Caco-2 (cell line): ENCODE results near the gene PHLPP1. TPM values are rescaled to one million over a fixed set of nuclear protein-coding genes. Genes with fewer than 3 reads are reported as not detected.

Experiments used
- BruUV-seq: library from RNA; stranded (reverse); fragments of 400-500 nt; replicated peaks from 2 replicates; lab custom pipeline; 2021; lab: Mats Ljungman, UMichigan
- CTCF ChIA-PET: fragments of 300-600 bp; sonication (Branson Sonifier 250); formaldehyde crosslinking; loops from one replicate; lab custom pipeline; 2022; ENCODE audit warnings: antibody characterized with exemption; lab: Charles Lee
- POLR2A ChIA-PET: fragments of 300-600 bp; sonication (Branson Sonifier 250); formaldehyde crosslinking; loops from one replicate; lab custom pipeline; 2022; ENCODE audit warnings: antibody characterized with exemption; lab: Charles Lee
- DNase-seq, 2 experiments: peaks; one replicate each; pipeline versions ENCODE4 v3.0.0 to v3.0.0-alpha.2; 2020 to 2022
- H3K27me3 ChIP-seq: replicated peaks from 2 replicates; pipeline ENCODE4 v1.6.0; 2011; ENCODE audit warnings: low read length; ENCODE audit not compliant: control insufficient read depth, insufficient read depth
- H3K36me3 ChIP-seq: 2 replicates; pipeline ENCODE4 v1.5.1; 2011; ENCODE audit warnings: low read length; ENCODE audit not compliant: control insufficient read depth, insufficient read depth
- H3K4me1 ChIP-seq: fragments of 250-450 bp; sonication (Bioruptor Pico); 2 replicates; pipeline ENCODE4 v1.5.1; 2020; ENCODE audit warnings: mild to moderate bottlenecking
- H3K4me3 ChIP-seq: 2 replicates; pipeline ENCODE4 v1.5.1; 2011; ENCODE audit warnings: low read depth, mild to moderate bottlenecking, control low read depth, low read length
- H3K9me3 ChIP-seq: fragments of 250-450 bp; sonication (Bioruptor Pico); 2 replicates; pipeline ENCODE4 v1.5.1; 2020; ENCODE audit warnings: mild to moderate bottlenecking, moderate library complexity
- H3K27ac Mint-ChIP-seq: one replicate; pipeline ENCODE4 v1.8.0; 2022; ENCODE audit warnings: mixed read lengths; ENCODE audit not compliant: unreplicated experiment
- H3K27me3 Mint-ChIP-seq: one replicate; pipeline ENCODE4 v1.8.0; 2022; ENCODE audit warnings: mixed read lengths; ENCODE audit not compliant: insufficient read depth, unreplicated experiment
- H3K36me3 Mint-ChIP-seq: one replicate; pipeline ENCODE4 v1.8.0; 2022; ENCODE audit warnings: mild to moderate bottlenecking, mixed read lengths; ENCODE audit not compliant: insufficient read depth, unreplicated experiment
- H3K4me1 Mint-ChIP-seq: one replicate; pipeline ENCODE4 v1.8.0; 2022; ENCODE audit warnings: low read depth, mixed read lengths; ENCODE audit not compliant: unreplicated experiment
- H3K4me3 Mint-ChIP-seq: one replicate; pipeline ENCODE4 v1.8.0; 2022; ENCODE audit warnings: mild to moderate bottlenecking, moderate library complexity, mixed read lengths; ENCODE audit not compliant: unreplicated experiment
- H3K9me3 Mint-ChIP-seq: one replicate; pipeline ENCODE4 v1.8.0; 2022; ENCODE audit warnings: mixed read lengths; ENCODE audit not compliant: unreplicated experiment
- CTCF ChIP-seq, 2 experiments: fragments of 200-600 bp in 1 of 2; IDR thresholded peaks; 1 replicate in 1 of 2; 2 replicates in 1 of 2; pipeline versions ENCODE4 v1.5.1 to v1.8.0; 2011 to 2022; ENCODE audit warnings: antibody characterized with exemption in 1 of 2, control low read depth in 1 of 2, inconsistent platforms in 1 of 2, low read depth in 1 of 2, low read length in 1 of 2, mild to moderate bottlenecking in 1 of 2, moderate library complexity in 1 of 2; ENCODE audit not compliant: insufficient read depth in 1 of 2, severe bottlenecking in 1 of 2, unreplicated experiment in 1 of 2
- intact Hi-C: fragments of 100-400 bp; cut with micrococcal nuclease; formaldehyde crosslinking; loops from one replicate; pipeline ENCODE4 v1.10.0; 2022; ENCODE audit not compliant: unreplicated experiment
- total RNA-seq: library from RNA; stranded (reverse); gene quantifications from 2 replicates; pipeline ENCODE4 v1.2.3, GENCODE V29; 2022

PHLPP1 gene
- total RNA-seq, 1 experiment from 2014 or later: 20.1 TPM

GRCh38 chr18:62925031-62925688, 209.8 kb downstream of the PHLPP1 start:
- peaks cover 13% of the 10 kb centered on the region for H3K36me3 Mint-ChIP-seq
- POLR2A ChIA-PET: interaction anchor here (0.6 kb wide), 1 partner anchor 79 kb away, joined by 3 read pairs; no protein-coding TSS in a partner anchor
- no peaks in the 10 kb centered on the region for H3K4me1 Mint-ChIP-seq
- no peaks in the 10 kb centered on the region for H3K9me3 Mint-ChIP-seq
- no peak for TF ChIP-seq CTCF (IDR thresholded peaks at IDR 0.05; ENCODE audit: insufficient read depth in 1 of 2, low read depth in 1 of 2, low read length in 1 of 2, severe bottlenecking in 1 of 2, unreplicated experiment in 1 of 2)
- H3K36me3 ChIP-seq: no peaks in the 10 kb centered on the region
- no peak overlapping the region for H3K27ac Mint-ChIP-seq
- no peak for DNase-seq
- H3K4me3 ChIP-seq: no peak overlapping the region
- H3K4me3 Mint-ChIP-seq: no peak overlapping the region
- no peaks in the 10 kb centered on the region for H3K27me3 Mint-ChIP-seq
- no peaks in the 10 kb centered on the region for H3K4me1 ChIP-seq
- H3K9me3 ChIP-seq: no peaks in the 10 kb centered on the region
- intact Hi-C loops: no loop called here
- BruUV-seq: no TSS peak
- no peaks in the 10 kb centered on the region for H3K27me3 ChIP-seq
- CTCF ChIA-PET: no interaction called here

- Mint-ChIP-seq H3K4me3 (no peak overlapping the region), H3K27ac (no peak overlapping the region), H3K36me3 (peaks cover 13% of the 10 kb centered on the region), H3K4me1 (no peaks in the 10 kb centered on the region), H3K9me3 (no peaks in the 10 kb centered on the region), H3K27me3 (no peaks in the 10 kb centered on the region)
- H3K36me3 ChIP-seq: no peaks in the 10 kb centered on the region
- intact Hi-C loops: no loop called here
- ChIA-PET POLR2A (no interaction called here), CTCF (no interaction called here)
- TF ChIP-seq CTCF (IDR thresholded peaks at IDR 0.05; ENCODE audit: insufficient read depth in 1 of 2, low read depth in 1 of 2, low read length in 1 of 2, severe bottlenecking in 1 of 2, unreplicated experiment in 1 of 2): no peak
- BruUV-seq: no TSS peak
- DNase-seq: no peak
- H3K4me3 ChIP-seq: no peak overlapping the region
- no peaks in the 10 kb centered on the region for H3K9me3 ChIP-seq
- H3K4me1 ChIP-seq: 0 out of 2 replicates have a peak, but pooled peaks cover 3% of the 10 kb centered on the region
- no peaks in the 10 kb centered on the region for H3K27me3 ChIP-seq
Measured at GRCh38 chr18:62928326-62928725, 213.0 kb downstream of the PHLPP1 start.

- Histone ChIP-seq H3K4me1 (0 out of 2 replicates have a peak, but pooled peaks cover 9% of the 10 kb centered on the region), H3K9me3 (no peaks in the 10 kb centered on the region), H3K4me3 (no peak overlapping the region), H3K36me3 (no peaks in the 10 kb centered on the region), H3K27me3 (no peaks in the 10 kb centered on the region)
- Mint-ChIP-seq H3K4me1 (peaks cover 11% of the 10 kb centered on the region), H3K36me3 (peaks cover 13% of the 10 kb centered on the region), H3K27me3 (no peaks in the 10 kb centered on the region), H3K9me3 (no peaks in the 10 kb centered on the region), H3K27ac (no peak overlapping the region), H3K4me3 (no peak overlapping the region)
- no peak for TF ChIP-seq CTCF (IDR thresholded peaks at IDR 0.05; ENCODE audit: insufficient read depth in 1 of 2, low read depth in 1 of 2, low read length in 1 of 2, severe bottlenecking in 1 of 2, unreplicated experiment in 1 of 2)
- ChIA-PET CTCF (no interaction called here), POLR2A (no interaction called here)
- intact Hi-C loops: no loop called here
- DNase-seq: no peak
- BruUV-seq: no TSS peak
Measured at GRCh38 chr18:62933261-62933887, 218.0 kb downstream of the PHLPP1 start.
